Hindlimb muscle (tissue), 1 donor: ENCODE data around the gene ETDA. TPM values are rescaled to one million over a fixed set of nuclear protein-coding genes. Genes with fewer than 3 reads are reported as not detected.
"Not testable (repeated sequence)": the region's sequence is repeated elsewhere in the genome, so short reads cannot be mapped to it uniquely, and the experiment has no call there.

ENCODE experiments used
- DNase-seq: peaks from one replicate; pipeline ENCODE4 v3.0.0-alpha.2; 2013
- polyA plus RNA-seq: library from polyadenylated mRNA; unstranded; fragments of 120-200 nt; gene quantifications from one replicate; pipeline ENCODE4 v1.2.1, GENCODE V29; 2013; ENCODE audit not compliant: insufficient read length

ETDA gene
- not detected for polyA plus RNA-seq

GRCh38 chrX:135252011-135252518 is at the start of gene ETDA:
Gene ETDA (plus strand): TSS chrX:135252061. CDS start chrX:135253277, 1,216 bp downstream.
- DNase-seq: not testable (repeated sequence)

- DNase-seq: not testable (repeated sequence)
Measured at GRCh38 chrX:135206427-135206826, 45.4 kb upstream of the ETDA start.

GRCh38 chrX:135213200-135213844 is 38.5 kb upstream of the ETDA start:
- DNase-seq: no peak

- DNase-seq: not testable (repeated sequence)
Measured at GRCh38 chrX:135245989-135246388, 5.9 kb upstream of the ETDA start.

- DNase-seq: not testable (repeated sequence)
Measured at GRCh38 chrX:135256087-135256684, 4.3 kb downstream of the ETDA start.

GRCh38 chrX:135256923-135257322 is 5.1 kb downstream of the ETDA start:
- no peak for DNase-seq

GRCh38 chrX:135257469-135257868 is 5.6 kb downstream of the ETDA start:
- no peak for DNase-seq

GRCh38 chrX:135260976-135261375 is 9.1 kb downstream of the ETDA start:
- DNase-seq: not testable (repeated sequence)

GRCh38 chrX:135263376-135263775 is 11.5 kb downstream of the ETDA start:
- not testable (repeated sequence) for DNase-seq

- no peak for DNase-seq
Measured at GRCh38 chrX:135264206-135264605, 12.3 kb downstream of the ETDA start.

GRCh38 chrX:135273162-135273561 is 21.3 kb downstream of the ETDA start:
- no peak for DNase-seq

GRCh38 chrX:135275973-135276372 is 24.1 kb downstream of the ETDA start:
- no peak for DNase-seq

- DNase-seq: no peak
Measured at GRCh38 chrX:135287266-135287823, 35.5 kb downstream of the ETDA start.

- peak; percentile 15 for DNase-seq
Measured at GRCh38 chrX:135295238-135295943, 43.5 kb downstream of the ETDA start.

- no peak for DNase-seq
Measured at GRCh38 chrX:135295944-135296305, 44.1 kb downstream of the ETDA start.

- no peak for DNase-seq
Measured at GRCh38 chrX:135302269-135302873, 50.5 kb downstream of the ETDA start.

Other genes starting within 250 kb of the ETDA start
- gene RTL8B, start 229.5 kb upstream of the ETDA start, polyA plus RNA-seq: 36.0 TPM
- gene RTL8C, start 219.7 kb upstream of the ETDA start, polyA plus RNA-seq: 516 TPM
- gene RTL8A, start 199.9 kb upstream of the ETDA start, polyA plus RNA-seq: 70.7 TPM
- gene SMIM10L2B, start 153.3 kb upstream of the ETDA start, polyA plus RNA-seq: 0.97 TPM
- not detected for gene ETDB, start 131.5 kb upstream of the ETDA start, polyA plus RNA-seq
- gene CT55, start 80.7 kb upstream of the ETDA start, polyA plus RNA-seq: not detected
- gene ETDC, start 57.4 kb downstream of the ETDA start, polyA plus RNA-seq: not detected
- gene ZNF75D, start 92.0 kb downstream of the ETDA start, polyA plus RNA-seq: 16.7 TPM
- gene ZNF449, start 92.7 kb downstream of the ETDA start, polyA plus RNA-seq: 10.8 TPM
- 2.6 TPM for gene SMIM10L2A, start 169.9 kb downstream of the ETDA start, polyA plus RNA-seq